NCI-H2196 (cell line): Measurements from ENCODE around the gene SCO1.
"Not testable (repeated sequence)": the region's sequence is repeated elsewhere in the genome, so short reads cannot be mapped to it uniquely, and the experiment has no call there.

ENCODE experiments used
- DNase-seq: peaks from one replicate; lab custom pipeline; 2025; ENCODE audit not compliant: unreplicated experiment; lab: John Stamatoyannopoulos, UW

SCO1 gene

GRCh38 chr17:10726196-10726595 lies 28.9 kb upstream of the SCO1 start:
- no peak for DNase-seq

- DNase-seq = no peak
These were observed 27.9 kb upstream of the SCO1 start for GRCh38 chr17:10725262-10725661.

GRCh38 chr17:10724546-10725195 lies 27.3 kb upstream of the SCO1 start:
- DNase-seq = no peak

- no peak for DNase-seq
These were observed 21.2 kb upstream of the SCO1 start for GRCh38 chr17:10718547-10718946.

GRCh38 chr17:10716218-10716617 lies 18.9 kb upstream of the SCO1 start:
- no peak for DNase-seq

- DNase-seq = no peak
These were observed 16.0 kb upstream of the SCO1 start for GRCh38 chr17:10713318-10713717.

GRCh38 chr17:10705727-10706126 lies 8.4 kb upstream of the SCO1 start:
- no peak for DNase-seq

- DNase-seq = no peak
These were observed 5.2 kb upstream of the SCO1 start for GRCh38 chr17:10702574-10702973.

- DNase-seq = no peak
These were observed 2.5 kb upstream of the SCO1 start for GRCh38 chr17:10699856-10700255.

GRCh38 chr17:10698096-10698818 lies 924 bp upstream of the SCO1 start:
- DNase-seq = no peak

- DNase-seq = not testable (repeated sequence)
These were observed 1.4 kb downstream of the SCO1 start for GRCh38 chr17:10695875-10696407.

GRCh38 chr17:10687499-10687898 lies 9.8 kb downstream of the SCO1 start:
- no peak for DNase-seq

GRCh38 chr17:10683853-10684252 lies 13.5 kb downstream of the SCO1 start:
- no peak for DNase-seq

- no peak for DNase-seq
These were observed 15.4 kb downstream of the SCO1 start for GRCh38 chr17:10681866-10682446.

- DNase-seq = no peak
These were observed 22.6 kb downstream of the SCO1 start for GRCh38 chr17:10674704-10675103.

- no peak for DNase-seq
These were observed 24.0 kb downstream of the SCO1 start for GRCh38 chr17:10673312-10673711.

- no peak for DNase-seq
These were observed 28.6 kb downstream of the SCO1 start for GRCh38 chr17:10668775-10669174.

GRCh38 chr17:10666906-10667305 lies 30.4 kb downstream of the SCO1 start:
- no peak for DNase-seq

GRCh38 chr17:10664571-10664970 lies 32.8 kb downstream of the SCO1 start:
- no peak for DNase-seq

GRCh38 chr17:10663231-10663630 lies 34.1 kb downstream of the SCO1 start:
- DNase-seq = no peak

GRCh38 chr17:10661437-10661836 lies 35.9 kb downstream of the SCO1 start:
- DNase-seq = no peak

- no peak for DNase-seq
These were observed 39.5 kb downstream of the SCO1 start for GRCh38 chr17:10657879-10658278.
